Retinal pigment epithelial cell (primary cell): ENCODE data around the gene UCN2.

ENCODE experiments used
- DNase-seq: peaks from one replicate; pipeline ENCODE4 v3.0.0-alpha.2; 2010; ENCODE audit warnings: low read depth
- H3K4me3 ChIP-seq: 2 replicates; pipeline ENCODE4 v1.5.1; 2011; ENCODE audit warnings: mild to moderate bottlenecking, low read length, control low read depth, moderate library complexity
- CTCF ChIP-seq: conservative IDR thresholded peaks from 2 replicates; pipeline ENCODE4 v1.5.1; 2011; ENCODE audit warnings: low read depth, low read length, control low read depth, inconsistent platforms

Gene UCN2

GRCh38 chr3:48563382-48563918 lies at the start of gene UCN2:
Gene UCN2, minus strand, starts transcription at chr3:48563781. Its CDS starts 657 bp downstream, at chr3:48563124.
- no peak for DNase-seq
- TF ChIP-seq CTCF: no peak
- no peak within 1 kb of the TSS for H3K4me3 ChIP-seq

GRCh38 chr3:48612309-48612708 lies 48.7 kb upstream of the UCN2 start:
- no peak for DNase-seq
- TF ChIP-seq CTCF: no peak
- no peak overlapping the region for H3K4me3 ChIP-seq

GRCh38 chr3:48609088-48610005 lies 45.8 kb upstream of the UCN2 start, which contains the start of gene UQCRC1:
Gene UQCRC1, minus strand, starts transcription at chr3:48609646. Its CDS starts 26 bp downstream, at chr3:48609620.
- peak; percentile 71 for DNase-seq
- TF ChIP-seq CTCF: peak; percentile 69
- peak within 1 kb of the TSS; percentile 95 for H3K4me3 ChIP-seq

- DNase-seq: no peak
- H3K4me3 ChIP-seq: no peak overlapping the region
- TF ChIP-seq CTCF: no peak
These were observed 43.9 kb upstream of the UCN2 start for GRCh38 chr3:48607519-48607918.

- no peak overlapping the region for H3K4me3 ChIP-seq
- no peak for DNase-seq
- TF ChIP-seq CTCF: no peak
These were observed 38.0 kb upstream of the UCN2 start for GRCh38 chr3:48601622-48601994.

GRCh38 chr3:48600711-48601621 lies 37.4 kb upstream of the UCN2 start:
- no peak overlapping the region for H3K4me3 ChIP-seq
- TF ChIP-seq CTCF: no peak
- DNase-seq: no peak
